Psoas muscle (tissue), 8 donors: ENCODE measurements around the gene EIF4B. TPM values are rescaled to one million over a fixed set of nuclear protein-coding genes. Genes with fewer than 3 reads are reported as not detected.
A peak's percentile ranks its signal among the peaks of the same experiment; 100 is the strongest.
"Not testable (repeated sequence)": the region's sequence is repeated elsewhere in the genome, so short reads cannot be mapped to it uniquely, and the experiment has no call there.

Experiments
- ATAC-seq, 4 donors: fragments of 200-7000 bp; cut with Tn5 transposase; one replicate each; pipeline ENCODE4 v1.9.1; 2020; ENCODE audit warnings: moderate library complexity in 3 of 4, mild to moderate bottlenecking in 2 of 4
- DNase-seq, 2 donors: peaks; one replicate each; pipeline ENCODE4 v3.0.0-alpha.2; 2020
- H3K27ac ChIP-seq: fragments of 200-600 bp; one replicate; pipeline ENCODE4 v1.8.0; 2022
- H3K27me3 ChIP-seq, 3 donors: fragments of 200-600 bp in 1 of 3; one replicate each; pipeline versions ENCODE4 v1.6.1 to v1.8.0; 2013 to 2022; ENCODE audit warnings: low read length in 2 of 3, mild to moderate bottlenecking in 2 of 3, moderate library complexity in 1 of 3; ENCODE audit not compliant: insufficient read depth in 3 of 3
- H3K36me3 ChIP-seq, 2 donors: fragments of 200-600 bp in 1 of 2; one replicate each; pipeline versions ENCODE4 v1.6.1 to v1.8.0; 2013 to 2022; ENCODE audit warnings: low read depth in 1 of 2, mild to moderate bottlenecking in 1 of 2, moderate library complexity in 1 of 2; ENCODE audit not compliant: insufficient read depth in 1 of 2
- H3K4me1 ChIP-seq: fragments of 200-600 bp; one replicate; pipeline ENCODE4 v1.8.0; 2022
- H3K4me3 ChIP-seq: fragments of 200-600 bp; one replicate; pipeline ENCODE4 v1.8.0; 2022; ENCODE audit warnings: mild to moderate bottlenecking
- H3K9me3 ChIP-seq: fragments of 200-600 bp; one replicate; pipeline ENCODE4 v1.8.0; 2022
- CTCF ChIP-seq: fragments of 200-600 bp; IDR thresholded peaks from one replicate; pipeline ENCODE4 v1.8.0; 2022; ENCODE audit warnings: antibody characterized with exemption
- WGBS, 3 donors: extraction: QIAGEN DNeasy Blood & Tissue Kit; methylation state at CpG; one replicate each; pipeline versions ENCODE4 v1.1.6 to v1.1.7; 2013; 5-methylcytosine and 5-hydroxymethylcytosine counted together
- intact Hi-C, 2 donors: fragments of 100-400 bp; cut with DNase I; formaldehyde crosslinking; loops; one replicate each; pipeline versions ENCODE4 v1.11.0 to v1.14.2; 2022
- polyA plus RNA-seq, 3 donors: library from polyadenylated mRNA; stranded (reverse); fragments of 200-250 nt; gene quantifications; one replicate each; pipeline ENCODE4 v1.2.3, GENCODE V29; 2013
- total RNA-seq, 4 donors: library from RNA; stranded (reverse); fragmentation: NEBNext Ultra II Directional in 2 of 4; extraction: Animal tissue kit (Norgen Biotek cat#: 25700) in 2 of 4; gene quantifications; one replicate each; pipeline versions ENCODE4 v1.2.1 to v1.2.4, GENCODE V29; 2021 to 2023
- donor health status: healthy with polysubstance abuse.
- donor health status: DM: no; HTN: no; CAD: no; lungs with moderate emphysema.
- donor health status: Bipolar disorder and iron deficiency.
- donor health status: healthy.
- donor health status: DM: yes; HTN: yes; CAD: no.
- donor health status: DM: no; HTN: no; CAD: no.
- donor health status: DM: no; HTN: no; CAD: no.
- donor health status: DM: yes; HTN: yes; CAD: no.

EIF4B gene
- total and polyA plus RNA-seq, 7 donors, result 150 to 669 (median 565) TPM

GRCh38 chr12:53005215-53005985, 856 bp upstream of the EIF4B start:
- peaks cover 42% of the 10 kb centered on the region for H3K4me1 ChIP-seq
- no peaks in the 10 kb centered on the region for H3K9me3 ChIP-seq
- peak overlapping the region; percentile 97 for H3K4me3 ChIP-seq
- intact Hi-C loops, result loop anchor here in 1 of 2 donors (5.0 kb wide), 1 partner anchor 42 kb away; no protein-coding TSS in a partner anchor
- H3K27ac ChIP-seq, result peak overlapping the region; percentile 97
- H3K27me3 ChIP-seq, result peaks cover 0 to 2% (median 0%) of the 10 kb centered on the region in 3 donors
- H3K36me3 ChIP-seq, result peaks cover 0 to 2% of the 10 kb centered on the region in 2 donors
- ATAC-seq (no peak), DNase-seq (peak; percentile 15 to 57)
- 13% methylated on average over 28 of the region's 28 CpGs for WGBS, 3 donors
- TF ChIP-seq CTCF, result no peak

GRCh38 chr12:53006810-53007309, 604 bp downstream of the EIF4B start:
- no peak for TF ChIP-seq CTCF
- Histone ChIP-seq H3K36me3 (peaks cover 0 to 7% of the 10 kb centered on the region in 2 donors), H3K4me3 (peak overlapping the region; percentile 97), H3K27ac (peak overlapping the region; percentile 97), H3K4me1 (peaks cover 54% of the 10 kb centered on the region), H3K9me3 (no peaks in the 10 kb centered on the region), H3K27me3 (no peaks in the 10 kb centered on the region)
- peak; percentile 55 to 72 (median 62) for ATAC-seq
- intact Hi-C loops, result loop anchor here in 1 of 2 donors (5.0 kb wide), 1 partner anchor 40 kb away; no protein-coding TSS in a partner anchor
- DNase-seq, result peak; percentile 75 to 87
- 0 to 1% (median 1%) methylated on average over 38 of the region's 38 CpGs for WGBS, 3 donors

DNA sequence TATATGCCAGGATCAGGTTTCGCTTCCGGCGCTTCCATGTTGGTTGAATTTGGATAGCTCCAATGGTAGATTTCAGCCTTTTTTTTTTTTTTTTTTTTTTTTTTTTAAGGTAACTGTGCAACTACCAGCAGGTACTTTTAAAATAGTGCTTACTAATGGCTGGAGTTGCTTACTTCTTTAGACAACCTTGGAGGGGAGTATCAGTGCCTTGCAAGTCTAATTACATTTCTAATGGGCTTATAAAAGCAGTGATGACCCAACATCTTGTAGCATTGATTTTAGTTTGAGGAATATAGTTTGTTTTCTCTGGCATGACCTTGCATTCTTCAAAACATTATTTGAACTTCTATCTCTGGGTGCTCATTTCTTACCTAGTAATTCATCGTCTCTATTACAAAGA, 1.1 kb downstream of the EIF4B start:
- H3K36me3 ChIP-seq, result peaks cover 0 to 7% of the 10 kb centered on the region in 2 donors
- peak overlapping the region; percentile 97 for H3K4me3 ChIP-seq
- 31 to 39% (median 32%) methylated on average over 4 of the region's 4 CpGs for WGBS, 3 donors
- no peaks in the 10 kb centered on the region for H3K27me3 ChIP-seq
- DNase-seq, result no peak
- H3K9me3 ChIP-seq, result no peaks in the 10 kb centered on the region
- H3K4me1 ChIP-seq, result peaks cover 54% of the 10 kb centered on the region
- no peak for TF ChIP-seq CTCF
- H3K27ac ChIP-seq, result peak overlapping the region; percentile 97
- intact Hi-C loops, result loop anchor here in 1 of 2 donors (5.0 kb wide), 1 partner anchor 40 kb away; no protein-coding TSS in a partner anchor
- no peak for ATAC-seq

DNA sequence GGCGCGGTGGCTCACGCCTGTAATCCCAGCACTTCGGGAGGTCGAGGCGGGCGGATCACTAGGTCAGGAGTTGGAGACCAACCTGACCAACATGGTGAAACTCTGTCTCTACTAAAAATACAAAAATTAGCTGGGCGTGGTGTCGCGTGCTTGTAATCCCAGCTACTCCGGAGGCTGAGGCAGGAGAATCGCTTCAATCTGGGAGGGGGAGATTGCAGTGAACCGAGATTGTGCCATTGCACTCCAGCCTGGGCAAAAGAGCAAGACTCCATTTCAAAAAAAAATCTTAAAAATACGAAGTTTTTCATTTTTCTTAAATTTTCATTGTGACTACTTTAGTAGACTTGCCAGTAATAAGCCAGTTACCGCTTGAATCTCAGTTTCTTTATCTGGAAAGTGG, 2.5 kb downstream of the EIF4B start:
- DNase-seq, result not testable (repeated sequence)
- H3K4me1 ChIP-seq, result peaks cover 55% of the 10 kb centered on the region

GRCh38 chr12:53010955-53011354, 4.7 kb downstream of the EIF4B start:
- H3K4me3 ChIP-seq, result no peak overlapping the region

More for the DNA sequence above, 2.5 kb downstream of the EIF4B start:
- Histone ChIP-seq H3K4me3 (peak overlapping the region; percentile 97), H3K27ac (peak overlapping the region; percentile 97)
- intact Hi-C loops, result loop anchor here in 1 of 2 donors (5.0 kb wide), 1 partner anchor 39 kb away; no protein-coding TSS in a partner anchor
- not testable (repeated sequence) for H3K36me3 ChIP-seq, ATAC-seq, H3K27me3 ChIP-seq, H3K9me3 ChIP-seq
- WGBS, 3 donors, result 66 to 80% (median 70%) methylated on average over 15 of the region's 15 CpGs

More at GRCh38 chr12:53010955-53011354, 4.7 kb downstream of the EIF4B start:
- 48 to 66% (median 55%) methylated on average over 2 of the region's 2 CpGs for WGBS, 3 donors
- ATAC-seq (no peak), DNase-seq (no peak)
- Histone ChIP-seq H3K36me3 (peaks cover 0 to 9% of the 10 kb centered on the region in 2 donors), H3K4me1 (peaks cover 49% of the 10 kb centered on the region), H3K9me3 (no peaks in the 10 kb centered on the region), H3K27ac (no peak overlapping the region), H3K27me3 (no peaks in the 10 kb centered on the region)
- no peak for TF ChIP-seq CTCF
- intact Hi-C loops, result no loop called here
